ENCODE data around the gene PDCD7. TPM values are rescaled to one million over a fixed set of nuclear protein-coding genes. Genes with fewer than 3 reads are reported as not detected.

The PDCD7 gene
- total RNA-seq, 4 donors from 2014 or later: 6.5 to 23.1 (median 17.8) TPM

- Histone ChIP-seq H3K27ac (no peak overlapping the region), H3K4me3 (no peak overlapping the region), H3K9me3 (no peaks in the 10 kb centered on the region), H3K4me1 (peaks cover 0 to 49% (median 4%) of the 10 kb centered on the region in 4 donors), H3K27me3 (no peaks in the 10 kb centered on the region), H3K36me3 (peaks cover 0 to under 1% (median 0%) of the 10 kb centered on the region in 3 donors)
- DNase-seq: peak in 1 of 3 donors; percentile 7
- TF ChIP-seq CTCF (IDR thresholded peaks at IDR 0.05) (no peak), POLR2A (IDR thresholded peaks at IDR 0.05) (no peak)
Observed at GRCh38 chr15:65091946-65092770, 41.5 kb downstream of the PDCD7 start.

DNA sequence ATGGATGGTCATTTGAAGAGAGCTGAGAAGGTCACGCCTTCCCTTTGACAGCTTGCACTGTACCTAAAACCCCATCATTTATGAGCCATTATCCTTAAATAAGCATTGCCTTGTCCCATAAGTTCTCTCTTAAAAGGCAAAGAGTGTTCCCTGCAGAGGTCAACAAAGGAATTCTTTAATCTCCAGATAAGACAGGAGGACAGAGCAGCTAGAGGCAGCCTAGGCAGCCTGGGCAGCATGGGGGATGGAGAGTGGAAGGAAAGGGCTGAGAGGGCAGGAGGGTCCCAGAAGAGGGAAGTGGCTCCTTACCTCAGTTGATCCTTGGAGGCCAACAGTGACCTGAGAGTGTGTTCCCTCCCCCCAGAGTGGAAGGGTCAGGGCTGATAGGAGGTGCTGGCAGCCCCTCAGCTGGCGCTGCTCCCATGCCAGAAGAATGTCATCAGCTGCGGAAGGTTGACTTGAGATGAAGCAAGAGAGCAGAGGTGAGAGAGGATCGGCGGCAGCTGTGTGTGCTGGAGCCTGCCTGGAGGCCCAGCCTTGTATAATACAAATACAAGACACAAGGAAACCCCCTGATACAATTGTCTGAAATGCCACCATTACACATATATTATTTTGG is 44.3 kb downstream of the PDCD7 start:
- Histone ChIP-seq H3K27ac (peak overlapping the region in 3 of 4 donors; percentile 81 to 97 (median 95)), H3K9me3 (no peaks in the 10 kb centered on the region), H3K4me3 (peak overlapping the region in 1 of 4 donors; percentile 4), H3K27me3 (no peaks in the 10 kb centered on the region), H3K36me3 (no peaks in the 10 kb centered on the region), H3K4me1 (peaks cover 0 to 50% (median 4%) of the 10 kb centered on the region in 4 donors)
- DNase-seq: no peak
- TF ChIP-seq CTCF (IDR thresholded peaks at IDR 0.05) (no peak), POLR2A (IDR thresholded peaks at IDR 0.05) (no peak)

DNA sequence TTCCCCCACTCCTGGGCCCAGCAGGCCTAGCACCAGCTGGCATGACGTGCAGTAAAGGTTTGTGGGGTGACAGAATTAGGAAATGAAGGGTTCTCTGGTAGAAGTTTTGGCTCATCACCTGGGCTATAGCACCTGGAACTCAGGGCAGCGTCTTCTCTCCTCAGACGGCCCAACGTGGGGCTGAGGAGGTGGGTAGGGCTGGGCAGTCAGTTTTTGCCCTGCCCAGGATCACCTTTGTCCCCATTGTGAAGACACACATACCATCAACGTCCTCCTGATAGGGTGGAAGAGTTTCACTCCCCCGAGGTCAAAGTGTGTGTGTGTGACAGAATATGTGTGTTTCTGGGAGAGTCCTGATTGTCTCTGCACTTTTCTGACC is 45.0 kb downstream of the PDCD7 start:
- peak in 2 of 3 donors; percentile 76 to 81 for DNase-seq
- H3K27me3 ChIP-seq: no peaks in the 10 kb centered on the region
- peak; percentile 60 to 71 for TF ChIP-seq POLR2A (IDR thresholded peaks at IDR 0.05)
- no peak for TF ChIP-seq CTCF (IDR thresholded peaks at IDR 0.05)
- no peaks in the 10 kb centered on the region for H3K36me3 ChIP-seq
- peak overlapping the region in 2 of 4 donors; percentile 16 to 17 for H3K4me3 ChIP-seq
- peaks cover 0 to 47% (median 4%) of the 10 kb centered on the region in 4 donors for H3K4me1 ChIP-seq
- H3K27ac ChIP-seq: peak overlapping the region in 3 of 4 donors; percentile 81 to 97 (median 95)
- no peaks in the 10 kb centered on the region for H3K9me3 ChIP-seq

DNA sequence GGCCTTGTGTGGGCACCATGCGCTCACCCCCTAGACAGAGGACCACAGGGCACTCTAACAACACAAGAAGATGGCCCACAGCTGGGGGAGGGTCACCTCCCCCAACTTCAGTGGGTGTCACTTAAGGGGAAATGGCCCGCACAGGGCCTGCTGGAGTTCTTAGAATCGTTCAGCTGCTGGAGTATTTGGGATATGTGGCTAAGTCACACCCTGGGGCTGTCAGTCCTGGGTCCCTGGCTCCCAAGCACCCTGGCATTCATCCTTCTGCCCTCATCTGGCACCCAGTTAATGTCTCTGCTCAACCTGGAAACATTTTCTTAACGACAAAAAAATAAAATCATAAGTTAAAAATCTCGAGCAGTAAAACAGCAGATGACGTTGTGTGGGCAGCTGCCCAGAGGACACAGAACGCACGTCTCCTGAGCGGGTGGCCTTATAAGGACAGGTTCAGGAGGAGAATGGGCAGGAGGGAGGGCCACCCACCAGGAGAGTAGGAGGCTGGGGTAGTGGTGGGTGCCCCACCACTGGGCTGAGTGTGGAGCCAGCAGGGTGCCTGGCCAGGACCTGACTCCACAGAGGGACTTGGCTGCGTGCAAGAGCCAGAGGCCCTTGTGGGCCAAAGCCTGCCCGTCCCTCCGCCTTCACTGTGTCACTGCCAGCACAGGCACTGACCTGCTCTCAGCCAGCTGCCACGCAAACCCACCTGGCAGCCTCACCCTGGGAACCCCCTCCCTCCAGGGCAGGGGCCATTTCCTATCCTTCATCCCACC is 45.5 kb downstream of the PDCD7 start:
- H3K36me3 ChIP-seq: no peaks in the 10 kb centered on the region
- TF ChIP-seq POLR2A (IDR thresholded peaks at IDR 0.05) (no peak), CTCF (IDR thresholded peaks at IDR 0.05) (no peak)
- H3K4me1 ChIP-seq: peaks cover 0 to 51% (median 4%) of the 10 kb centered on the region in 4 donors
- DNase-seq: no peak
- H3K9me3 ChIP-seq: no peaks in the 10 kb centered on the region
- no peaks in the 10 kb centered on the region for H3K27me3 ChIP-seq
- H3K4me3 ChIP-seq: peak overlapping the region in 2 of 4 donors; percentile 16 to 17
- peak overlapping the region in 3 of 4 donors; percentile 81 to 97 (median 95) for H3K27ac ChIP-seq

DNA sequence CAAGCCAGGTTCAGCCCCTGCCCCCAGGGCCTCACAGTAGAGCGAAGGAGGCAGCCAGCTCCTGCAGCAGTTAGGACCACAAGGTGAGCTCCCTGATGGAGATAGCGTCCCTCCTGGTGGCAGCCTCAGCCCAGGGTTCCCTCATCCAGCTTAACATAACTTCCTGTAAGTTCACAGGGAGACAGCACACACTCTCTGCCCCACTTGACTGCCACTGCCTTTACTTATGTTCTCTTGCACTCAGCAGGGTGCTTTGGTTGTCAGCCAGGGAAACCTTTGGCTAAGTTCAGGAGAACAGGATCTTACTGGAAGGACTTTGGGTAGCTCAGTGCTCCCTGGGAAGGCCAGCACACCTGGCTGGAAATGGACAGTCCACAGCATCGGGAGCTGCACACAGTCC is 46.2 kb downstream of the PDCD7 start:
- Histone ChIP-seq H3K36me3 (no peaks in the 10 kb centered on the region), H3K4me3 (no peak overlapping the region), H3K27ac (peak overlapping the region in 3 of 4 donors; percentile 81 to 97 (median 95)), H3K4me1 (peaks cover 0 to 55% (median 6%) of the 10 kb centered on the region in 4 donors), H3K27me3 (no peaks in the 10 kb centered on the region), H3K9me3 (no peaks in the 10 kb centered on the region)
- TF ChIP-seq POLR2A (IDR thresholded peaks at IDR 0.05) (no peak), CTCF (IDR thresholded peaks at IDR 0.05) (no peak)
- DNase-seq: no peak

Measured in Peyer's patch (tissue), 4 donors.